GM12878 (cell line): ENCODE results near the gene CACNA2D4. TPM values are rescaled to one million over a fixed set of nuclear protein-coding genes. Genes with fewer than 3 reads are reported as not detected.

Experiments
- MXI1 ChIP-seq: fragments of 150-350 bp; IDR thresholded peaks from 2 replicates; pipeline ENCODE4 v1.6.1; 2011; ENCODE audit warnings: low read depth, mild to moderate bottlenecking, inconsistent platforms, low read length, improper control_type of control experiment
- NR2F1 ChIP-seq: fragments of 450-650 bp; conservative IDR thresholded peaks from 2 replicates; pipeline ENCODE4 v1.6.1; 2017; ENCODE audit warnings: mild to moderate bottlenecking
- ZBTB33 ChIP-seq: fragments of 450-650 bp; IDR thresholded peaks from 2 replicates; pipeline ENCODE4 v1.6.1; 2017; ENCODE audit warnings: mild to moderate bottlenecking
- polyA plus RNA-seq, 11 experiments: library from polyadenylated mRNA; depleted of rRNA in 4 of 11; unstranded in 6 of 11; stranded (reverse) in 5 of 11; fragments of >200 nt; fragmentation: Nextera tagmentation in 4 of 11; fragmentation: Illumina TruSeq in 1 of 11; extraction: Ambion mirVana in 4 of 11; extraction: Trizol in 1 of 11; gene quantifications; 1 replicate in 1 of 11; 2 replicates in 10 of 11; pipeline versions ENCODE4 v1.2.1 to v1.2.3, GENCODE V29; 2011 to 2016; ENCODE audit warnings: inconsistent platforms in 2 of 11, missing spikeins in 2 of 11, low read depth in 1 of 11
- total RNA-seq, 4 experiments: library from RNA; depleted of rRNA in 3 of 4; stranded (reverse); fragments of >200 nt in 3 of 4; fragmentation: Illumina TruSeq in 1 of 4; extraction: Trizol in 1 of 4; gene quantifications; 2 replicates each; pipeline versions ENCODE4 v1.2.1 to v1.2.3, GENCODE V29; 2013 to 2021

CACNA2D4 gene
- total and polyA plus RNA-seq, 10 of the 15 experiments (the other 5 are each of a cell fraction or from before 2014, with no cell fraction given): 0.03 to 1.0 (median 0.65) TPM

- no peak for TF ChIP-seq ZBTB33
- no peak for TF ChIP-seq MXI1
- no peak for TF ChIP-seq NR2F1
Observed at GRCh38 chr12:1744932-1745331, 173.5 kb downstream of the CACNA2D4 start (continued).

Other genes with a start within 250 kb of the CACNA2D4 start
- gene ADIPOR2, start 227.6 kb downstream of the CACNA2D4 start, total RNA-seq (2014; rRNA removed): 32.4 and 36.4 TPM in 2 replicates
- 51.5 and 52.1 TPM in 2 replicates for gene ADIPOR2, start 227.6 kb downstream of the CACNA2D4 start, total RNA-seq (2014; rRNA removed; fragmentation: Illumina TruSeq; extraction: Trizol)
- gene ADIPOR2, start 227.6 kb downstream of the CACNA2D4 start, total RNA-seq (2021): 56.7 and 65.0 TPM in 2 replicates
- 55.5 and 68.1 TPM in 2 replicates for gene ADIPOR2, start 227.6 kb downstream of the CACNA2D4 start, polyA plus RNA-seq (2011; rRNA removed)
- 57.6 and 71.9 TPM in 2 replicates for gene ADIPOR2, start 227.6 kb downstream of the CACNA2D4 start, polyA plus RNA-seq (2014; fragmentation: Illumina TruSeq; extraction: Trizol)
- 10 to 100 TPM; 15.4 to 18.2 TPM for gene ADIPOR2, start 227.6 kb downstream of the CACNA2D4 start, polyA plus RNA-seq (2014; fragmentation: Nextera tagmentation; extraction: Ambion mirVana)
- 34.5 and 43.5 TPM in 2 replicates for gene ADIPOR2, start 227.6 kb downstream of the CACNA2D4 start, polyA plus RNA-seq (2014; rRNA removed)
- 10 to 100 TPM in 1 of 2 experiments, 1 to 10 TPM in 1; 8.6 to 10.3 TPM for gene ADIPOR2, start 227.6 kb downstream of the CACNA2D4 start, polyA plus RNA-seq (2016; fragmentation: Nextera tagmentation; extraction: Ambion mirVana)
- not detected in 2 replicates for gene LRTM2, start 98.1 kb downstream of the CACNA2D4 start, total RNA-seq (2014; rRNA removed)
- gene LRTM2, start 98.1 kb downstream of the CACNA2D4 start, total RNA-seq (2014; rRNA removed; fragmentation: Illumina TruSeq; extraction: Trizol): not detected in 2 replicates
- gene LRTM2, start 98.1 kb downstream of the CACNA2D4 start, total RNA-seq (2021): not detected in 2 replicates
- 0.05 TPM in 1 of 2 replicates, not detected in the other for gene LRTM2, start 98.1 kb downstream of the CACNA2D4 start, polyA plus RNA-seq (2011; rRNA removed)
- not detected in 2 replicates for gene LRTM2, start 98.1 kb downstream of the CACNA2D4 start, polyA plus RNA-seq (2014; fragmentation: Illumina TruSeq; extraction: Trizol)
- gene LRTM2, start 98.1 kb downstream of the CACNA2D4 start, polyA plus RNA-seq (2014; fragmentation: Nextera tagmentation; extraction: Ambion mirVana): not detected
- gene LRTM2, start 98.1 kb downstream of the CACNA2D4 start, polyA plus RNA-seq (2014; rRNA removed): not detected in 2 replicates
- gene LRTM2, start 98.1 kb downstream of the CACNA2D4 start, polyA plus RNA-seq (2016; fragmentation: Nextera tagmentation; extraction: Ambion mirVana): not detected
- 12.6 and 12.7 TPM in 2 replicates for gene DCP1B, start 85.8 kb upstream of the CACNA2D4 start, total RNA-seq (2014; rRNA removed)
- gene DCP1B, start 85.8 kb upstream of the CACNA2D4 start, total RNA-seq (2014; rRNA removed; fragmentation: Illumina TruSeq; extraction: Trizol): 11.7 and 12.3 TPM in 2 replicates
- gene DCP1B, start 85.8 kb upstream of the CACNA2D4 start, total RNA-seq (2021): 11.2 and 12.6 TPM in 2 replicates
- gene DCP1B, start 85.8 kb upstream of the CACNA2D4 start, polyA plus RNA-seq (2011; rRNA removed): 22.7 and 23.6 TPM in 2 replicates
- 17.9 and 20.4 TPM in 2 replicates for gene DCP1B, start 85.8 kb upstream of the CACNA2D4 start, polyA plus RNA-seq (2014; fragmentation: Illumina TruSeq; extraction: Trizol)
- 1 to 10 TPM; 1.3 to 2.2 TPM for gene DCP1B, start 85.8 kb upstream of the CACNA2D4 start, polyA plus RNA-seq (2014; fragmentation: Nextera tagmentation; extraction: Ambion mirVana)
- 17.2 and 18.8 TPM in 2 replicates for gene DCP1B, start 85.8 kb upstream of the CACNA2D4 start, polyA plus RNA-seq (2014; rRNA removed)
- 10 to 100 TPM; 23.3 to 23.4 TPM for gene DCP1B, start 85.8 kb upstream of the CACNA2D4 start, polyA plus RNA-seq (2016; fragmentation: Nextera tagmentation; extraction: Ambion mirVana)
- gene CACNA1C, start 134.3 kb upstream of the CACNA2D4 start, total RNA-seq (2014; rRNA removed): under 0.01 and 0.05 TPM in 2 replicates
- gene CACNA1C, start 134.3 kb upstream of the CACNA2D4 start, total RNA-seq (2014; rRNA removed; fragmentation: Illumina TruSeq; extraction: Trizol): not detected in 2 replicates
- gene CACNA1C, start 134.3 kb upstream of the CACNA2D4 start, total RNA-seq (2021): 0.13 TPM in 1 of 2 replicates, not detected in the other
- not detected in 2 replicates for gene CACNA1C, start 134.3 kb upstream of the CACNA2D4 start, polyA plus RNA-seq (2011; rRNA removed)
- 0.09 TPM in 1 of 2 replicates, not detected in the other for gene CACNA1C, start 134.3 kb upstream of the CACNA2D4 start, polyA plus RNA-seq (2014; fragmentation: Illumina TruSeq; extraction: Trizol)
- gene CACNA1C, start 134.3 kb upstream of the CACNA2D4 start, polyA plus RNA-seq (2014; fragmentation: Nextera tagmentation; extraction: Ambion mirVana): not detected
- 0.01 TPM in 2 replicates for gene CACNA1C, start 134.3 kb upstream of the CACNA2D4 start, polyA plus RNA-seq (2014; rRNA removed)
- gene CACNA1C, start 134.3 kb upstream of the CACNA2D4 start, polyA plus RNA-seq (2016; fragmentation: Nextera tagmentation; extraction: Ambion mirVana): under 1 TPM; 0.15 TPM